SK-N-MC (cell line): ENCODE data around the gene GH2.
"Not testable (repeated sequence)": the region's sequence is repeated elsewhere in the genome, so short reads cannot be mapped to it uniquely, and the experiment has no call there.

ENCODE experiments used
- EZH2 ChIP-seq: fragments of 200-600 bp; sonication (generic); IDR thresholded peaks from one replicate; pipeline ENCODE4 v1.6.1; 2017; ENCODE audit warnings: antibody characterized with exemption
- FOXP2 ChIP-seq: optimal IDR thresholded peaks from 2 replicates; pipeline ENCODE3; 2011; ENCODE audit warnings: mild to moderate bottlenecking, moderate library complexity; ENCODE audit not compliant: insufficient read depth; ENCODE audit errors: extremely low read length, control extremely low read depth
- POLR2AphosphoS5 ChIP-seq: IDR thresholded peaks from 2 replicates; pipeline ENCODE4 v1.6.1; 2012; ENCODE audit warnings: mild to moderate bottlenecking, low read depth, low read length, borderline replicate concordance

- not testable (repeated sequence) for TF ChIP-seq EZH2, POLR2AphosphoS5, FOXP2
Measured at GRCh38 chr17:63878413-63878812, 3.3 kb downstream of the GH2 start.
